ENCODE measurements around the gene RALGPS1.

- TF ChIP-seq CTCF (IDR thresholded peaks at IDR 0.05) = no peak
- TF ChIP-seq EZH2 (IDR thresholded peaks at IDR 0.05) = no peak
These were observed 30.9 kb upstream of the RALGPS1 start for GRCh38 chr9:126883636-126884035.
